Loucy (cell line): ENCODE measurements around the gene PTGIS.

Source experiments
- H2AFZ ChIP-seq: fragments of 200-600 bp; sonication (generic); 2 replicates; pipeline ENCODE4 v1.6.0; 2016; ENCODE audit warnings: antibody characterized with exemption, mild to moderate bottlenecking, low read length, moderate library complexity
- H3F3A ChIP-seq: fragments of 200-600 bp; 2 replicates; pipeline ENCODE4 v1.6.0; 2016; ENCODE audit warnings: antibody characterized with exemption, low read depth, mild to moderate bottlenecking
- H3K27me3 ChIP-seq: fragments of 200-600 bp; sonication (generic); 2 replicates; pipeline ENCODE4 v1.6.1; 2014; ENCODE audit warnings: low read length, mild to moderate bottlenecking; ENCODE audit not compliant: insufficient read depth, poor library complexity, severe bottlenecking
- H3K36me3 ChIP-seq: fragments of 200-600 bp; sonication (generic); 2 replicates; pipeline ENCODE4 v1.6.1; 2016; ENCODE audit warnings: low read length; ENCODE audit not compliant: insufficient read depth
- H3K4me1 ChIP-seq: fragments of 200-600 bp; sonication (generic); 2 replicates; pipeline ENCODE4 v1.5.1; 2014; ENCODE audit warnings: low read length, mild to moderate bottlenecking; ENCODE audit not compliant: insufficient read depth, poor library complexity, severe bottlenecking
- H3K4me2 ChIP-seq: fragments of 200-600 bp; sonication (generic); 2 replicates; pipeline ENCODE4 v1.6.0; 2014; ENCODE audit warnings: antibody characterized with exemption, low read length, low read depth, mild to moderate bottlenecking; ENCODE audit not compliant: poor library complexity, severe bottlenecking
- H3K4me3 ChIP-seq: fragments of 200-600 bp; sonication (generic); 2 replicates; pipeline ENCODE4 v1.5.1; 2014; ENCODE audit warnings: low read length, mild to moderate bottlenecking, mixed read lengths; ENCODE audit not compliant: poor library complexity, severe bottlenecking
- H3K79me2 ChIP-seq: fragments of 200-600 bp; sonication (generic); 2 replicates; pipeline ENCODE4 v1.6.1; 2014; ENCODE audit warnings: low read length; ENCODE audit not compliant: insufficient read depth
- H3K9ac ChIP-seq: fragments of 200-600 bp; sonication (generic); 2 replicates; pipeline ENCODE4 v1.6.0; 2014; ENCODE audit warnings: mild to moderate bottlenecking, low read depth, low read length, moderate library complexity; ENCODE audit not compliant: poor library complexity, severe bottlenecking
- H3K9me2 ChIP-seq: fragments of 200-600 bp; sonication (generic); replicated peaks from 2 replicates; pipeline ENCODE4 v1.6.1; 2016; ENCODE audit warnings: low read depth, low read length, mixed read lengths
- H3K9me3 ChIP-seq: fragments of 200-600 bp; sonication (generic); 2 replicates; pipeline ENCODE4 v1.6.1; 2014; ENCODE audit warnings: mild to moderate bottlenecking, antibody characterized with exemption, low read length, low read depth; ENCODE audit not compliant: insufficient read depth
- H4K20me1 ChIP-seq: fragments of 200-600 bp; sonication (generic); 2 replicates; pipeline ENCODE4 v1.6.0; 2014; ENCODE audit warnings: antibody characterized with exemption, low read length, mild to moderate bottlenecking; ENCODE audit not compliant: insufficient read depth, poor library complexity, severe bottlenecking
- EZH2phosphoT487 ChIP-seq: fragments of 200-600 bp; IDR thresholded peaks from 2 replicates; pipeline ENCODE4 v1.6.1; 2018; ENCODE audit warnings: antibody characterized with exemption, mild to moderate bottlenecking, moderate library complexity, borderline replicate concordance
- TF ChIP-seq, protein P1 (sequence below): fragments of 200-600 bp; sonication (generic); conservative IDR thresholded peaks from 2 replicates; pipeline ENCODE4 v1.5.1; 2014; ENCODE audit warnings: mild to moderate bottlenecking, antibody characterized with exemption, low read length

The PTGIS gene

DNA sequence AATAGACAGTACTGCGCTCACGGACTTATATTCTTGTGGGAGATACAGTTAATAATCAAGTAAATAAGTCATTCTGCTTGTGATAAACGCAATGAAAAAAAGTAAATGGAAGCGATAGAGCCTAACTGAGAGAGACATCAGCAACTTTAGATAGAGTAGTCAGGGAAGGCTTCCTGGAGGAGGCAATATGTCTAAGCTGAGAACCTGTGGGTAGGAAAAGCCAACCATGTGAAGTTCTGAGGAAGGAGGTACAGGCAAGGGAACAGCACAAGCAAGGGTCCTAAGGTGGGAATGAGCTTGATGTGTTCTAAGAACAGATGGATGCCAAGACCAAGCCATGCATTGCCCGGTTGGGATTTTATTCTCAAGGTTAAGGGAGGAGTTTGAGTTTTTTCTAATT is 78.2 kb downstream of the PTGIS start:
- no peaks in the 10 kb centered on the region for H3K9me2 ChIP-seq
- H3K79me2 ChIP-seq = no peaks in the 10 kb centered on the region
- H3K4me1 ChIP-seq = no peaks in the 10 kb centered on the region
- H3K36me3 ChIP-seq = no peaks in the 10 kb centered on the region
- H3K27me3 ChIP-seq = no peaks in the 10 kb centered on the region
- no peak overlapping the region for H3K4me2 ChIP-seq
- H3F3A ChIP-seq = no peaks in the 10 kb centered on the region
- TF ChIP-seq, protein P1, sequence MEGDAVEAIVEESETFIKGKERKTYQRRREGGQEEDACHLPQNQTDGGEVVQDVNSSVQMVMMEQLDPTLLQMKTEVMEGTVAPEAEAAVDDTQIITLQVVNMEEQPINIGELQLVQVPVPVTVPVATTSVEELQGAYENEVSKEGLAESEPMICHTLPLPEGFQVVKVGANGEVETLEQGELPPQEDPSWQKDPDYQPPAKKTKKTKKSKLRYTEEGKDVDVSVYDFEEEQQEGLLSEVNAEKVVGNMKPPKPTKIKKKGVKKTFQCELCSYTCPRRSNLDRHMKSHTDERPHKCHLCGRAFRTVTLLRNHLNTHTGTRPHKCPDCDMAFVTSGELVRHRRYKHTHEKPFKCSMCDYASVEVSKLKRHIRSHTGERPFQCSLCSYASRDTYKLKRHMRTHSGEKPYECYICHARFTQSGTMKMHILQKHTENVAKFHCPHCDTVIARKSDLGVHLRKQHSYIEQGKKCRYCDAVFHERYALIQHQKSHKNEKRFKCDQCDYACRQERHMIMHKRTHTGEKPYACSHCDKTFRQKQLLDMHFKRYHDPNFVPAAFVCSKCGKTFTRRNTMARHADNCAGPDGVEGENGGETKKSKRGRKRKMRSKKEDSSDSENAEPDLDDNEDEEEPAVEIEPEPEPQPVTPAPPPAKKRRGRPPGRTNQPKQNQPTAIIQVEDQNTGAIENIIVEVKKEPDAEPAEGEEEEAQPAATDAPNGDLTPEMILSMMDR = no peak
- no peak for TF ChIP-seq EZH2phosphoT487
- no peaks in the 10 kb centered on the region for H4K20me1 ChIP-seq
- no peak overlapping the region for H2AFZ ChIP-seq
- no peak overlapping the region for H3K4me3 ChIP-seq
- H3K9ac ChIP-seq = no peak overlapping the region
- no peaks in the 10 kb centered on the region for H3K9me3 ChIP-seq

DNA sequence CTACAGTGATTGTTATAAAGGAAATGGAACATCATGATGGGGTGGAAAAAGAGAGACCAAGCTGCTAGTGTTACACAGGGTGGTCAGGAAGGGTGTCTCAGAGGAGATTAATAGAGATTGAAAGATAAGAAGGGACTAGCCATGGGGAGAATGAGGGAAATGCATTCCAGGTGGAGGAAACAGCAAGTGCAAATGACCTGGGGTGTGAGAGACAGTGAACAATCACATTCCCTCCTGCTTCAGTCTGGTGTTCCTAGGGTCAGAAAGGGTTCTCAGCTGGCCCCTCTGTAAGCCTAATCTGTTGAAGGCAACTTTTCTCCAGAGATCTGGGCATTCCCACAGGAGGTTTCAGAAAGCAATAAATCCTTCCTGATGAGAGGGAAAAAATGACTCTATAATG is 81.9 kb downstream of the PTGIS start:
- Histone ChIP-seq H3K9me2 (no peaks in the 10 kb centered on the region), H3K36me3 (no peaks in the 10 kb centered on the region), H2AFZ (no peak overlapping the region), H3K9me3 (no peaks in the 10 kb centered on the region), H3K9ac (no peak overlapping the region), H3K79me2 (no peaks in the 10 kb centered on the region), H3F3A (no peaks in the 10 kb centered on the region), H3K4me3 (no peak overlapping the region), H3K27me3 (no peaks in the 10 kb centered on the region), H4K20me1 (no peaks in the 10 kb centered on the region), H3K4me2 (no peak overlapping the region), H3K4me1 (no peaks in the 10 kb centered on the region)
- no peak for TF ChIP-seq EZH2phosphoT487
- TF ChIP-seq, protein P1 = no peak

DNA sequence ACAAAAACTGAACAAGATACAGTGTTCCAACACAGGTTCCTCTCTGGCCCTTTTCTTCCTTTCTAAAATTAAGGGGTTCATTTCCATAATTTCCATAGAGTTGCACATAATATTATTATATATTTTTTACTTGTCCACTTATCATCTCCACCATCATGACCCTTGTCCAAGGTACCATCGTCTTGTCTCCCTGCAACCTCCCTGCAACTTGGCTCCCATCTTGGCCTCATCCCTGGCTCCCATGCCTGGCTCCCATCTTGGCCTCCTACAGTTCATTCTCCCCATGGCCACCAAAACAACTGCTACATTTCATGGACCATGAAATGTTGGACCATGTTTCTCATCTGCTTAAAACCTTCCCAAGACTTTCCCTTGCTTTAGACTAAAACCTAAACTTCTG is 82.4 kb downstream of the PTGIS start:
- Histone ChIP-seq H3K79me2 (no peaks in the 10 kb centered on the region), H3K9ac (no peak overlapping the region), H3K9me2 (no peaks in the 10 kb centered on the region), H3K9me3 (no peaks in the 10 kb centered on the region), H3K36me3 (no peaks in the 10 kb centered on the region), H3K4me1 (no peaks in the 10 kb centered on the region), H3K4me3 (no peak overlapping the region), H3K27me3 (no peaks in the 10 kb centered on the region), H3K4me2 (no peak overlapping the region), H4K20me1 (no peaks in the 10 kb centered on the region), H3F3A (no peaks in the 10 kb centered on the region), H2AFZ (no peak overlapping the region)
- no peak for TF ChIP-seq EZH2phosphoT487
- TF ChIP-seq, protein P1 = no peak
